HG03558 (cell line): ENCODE results near the gene FLVCR2.

Experiments
- ATAC-seq: cut with Tn5 transposase; IDR thresholded peaks from one replicate; pipeline ENCODE4 v1.9.1; 2021; ENCODE audit warnings: moderate number of reproducible peaks; ENCODE audit not compliant: unreplicated experiment; ENCODE audit errors: extremely low read depth

FLVCR2 gene

GRCh38 chr14:75578102-75578785 is at the start of gene FLVCR2:
TSS of gene FLVCR2 (plus strand) at chr14:75578620. CDS start at chr14:75578973, 353 bp downstream.
- ATAC-seq, result no peak

- ATAC-seq, result no peak
Measured at GRCh38 chr14:75531256-75531655, 47.2 kb upstream of the FLVCR2 start.

GRCh38 chr14:75531660-75532317 is 46.6 kb upstream of the FLVCR2 start:
- ATAC-seq, result no peak

- ATAC-seq, result no peak
Measured at GRCh38 chr14:75533791-75534555, 44.4 kb upstream of the FLVCR2 start.

GRCh38 chr14:75535164-75535898 is 43.1 kb upstream of the FLVCR2 start:
- no peak for ATAC-seq

GRCh38 chr14:75537071-75537470 is 41.3 kb upstream of the FLVCR2 start:
- ATAC-seq, result no peak

- no peak for ATAC-seq
Measured at GRCh38 chr14:75539162-75539560, 39.3 kb upstream of the FLVCR2 start.

GRCh38 chr14:75539561-75540478 is 38.6 kb upstream of the FLVCR2 start:
- no peak for ATAC-seq

- ATAC-seq, result no peak
Measured at GRCh38 chr14:75540479-75540851, 38.0 kb upstream of the FLVCR2 start.

- no peak for ATAC-seq
Measured at GRCh38 chr14:75542588-75543091, 35.8 kb upstream of the FLVCR2 start.

- ATAC-seq, result no peak
Measured at GRCh38 chr14:75543253-75543652, 35.2 kb upstream of the FLVCR2 start.

GRCh38 chr14:75543786-75544185 is 34.6 kb upstream of the FLVCR2 start:
- ATAC-seq, result no peak

- no peak for ATAC-seq
Measured at GRCh38 chr14:75545907-75546306, 32.5 kb upstream of the FLVCR2 start.

GRCh38 chr14:75547552-75548250 is 30.7 kb upstream of the FLVCR2 start:
- no peak for ATAC-seq

GRCh38 chr14:75548544-75548943 is 29.9 kb upstream of the FLVCR2 start:
- no peak for ATAC-seq

GRCh38 chr14:75549169-75549568 is 29.3 kb upstream of the FLVCR2 start:
- ATAC-seq, result peak; percentile 40

GRCh38 chr14:75551021-75551420 is 27.4 kb upstream of the FLVCR2 start:
- no peak for ATAC-seq

GRCh38 chr14:75553157-75553556 is 25.3 kb upstream of the FLVCR2 start:
- no peak for ATAC-seq
